HG03159 (cell line): ENCODE results near the gene MDGA2.
"Not testable (repeated sequence)": the region's sequence is repeated elsewhere in the genome, so short reads cannot be mapped to it uniquely, and the experiment has no call there.

Experiments
- ATAC-seq: cut with Tn5 transposase; IDR thresholded peaks from one replicate; pipeline ENCODE4 v1.9.1; 2021; ENCODE audit warnings: mild to moderate bottlenecking, moderate library complexity; ENCODE audit not compliant: unreplicated experiment

The MDGA2 gene

DNA sequence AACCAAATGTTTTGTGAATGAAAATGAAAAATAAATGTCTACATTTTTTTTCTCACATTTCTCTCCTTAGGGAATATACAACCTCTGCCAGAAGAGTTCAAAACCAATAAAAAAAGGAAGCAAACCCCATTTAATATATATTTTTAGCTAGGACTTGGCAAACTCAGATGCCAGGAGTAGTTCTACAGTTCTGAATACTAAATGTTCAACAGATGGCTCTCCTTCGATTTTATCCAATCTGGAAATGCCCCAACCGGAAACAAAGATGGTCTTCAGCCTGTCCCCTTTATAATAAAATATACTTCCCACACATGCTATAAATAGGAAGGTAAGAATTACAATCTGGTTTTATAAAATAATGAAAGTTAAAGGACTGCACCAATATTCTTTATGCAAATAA is 330.4 kb downstream of the MDGA2 start:
- no peak for ATAC-seq

DNA sequence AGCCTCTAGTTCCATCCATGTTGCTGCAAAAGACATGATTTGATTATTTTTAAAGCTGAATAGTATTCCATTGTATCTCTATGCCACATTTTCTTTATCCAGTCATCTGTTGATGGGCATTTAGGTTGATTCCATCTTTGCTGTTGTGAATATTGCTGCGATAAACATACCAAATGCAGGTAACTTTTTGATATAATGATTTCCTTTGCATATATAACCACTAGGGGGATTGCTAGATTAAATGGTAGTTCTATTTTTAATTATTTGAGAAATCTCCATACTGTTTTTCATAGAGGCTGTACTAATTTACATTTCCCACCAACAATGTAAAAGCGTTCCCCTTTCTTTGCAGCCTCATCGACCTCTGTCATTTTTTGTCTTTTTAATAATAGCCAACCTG is 342.5 kb downstream of the MDGA2 start:
- ATAC-seq: no peak

DNA sequence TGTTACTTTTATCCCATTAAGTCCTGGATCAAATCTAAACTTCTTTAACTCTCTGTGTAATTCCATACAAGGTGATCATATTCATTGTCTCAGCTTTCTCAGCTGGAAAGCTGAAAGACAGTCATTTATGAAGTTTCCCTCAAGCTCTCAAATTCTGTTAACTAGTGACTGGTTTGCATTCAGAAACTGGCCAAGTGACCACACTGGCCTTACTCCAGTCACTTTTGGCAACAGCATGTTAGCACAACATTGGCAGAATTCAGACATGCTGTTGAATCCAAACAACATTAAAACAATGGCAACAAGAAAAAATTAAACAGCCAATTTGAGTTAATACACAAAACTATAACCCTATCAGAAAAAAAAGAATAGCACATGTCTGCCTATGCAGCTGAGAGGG is 343.3 kb downstream of the MDGA2 start:
- ATAC-seq: no peak

DNA sequence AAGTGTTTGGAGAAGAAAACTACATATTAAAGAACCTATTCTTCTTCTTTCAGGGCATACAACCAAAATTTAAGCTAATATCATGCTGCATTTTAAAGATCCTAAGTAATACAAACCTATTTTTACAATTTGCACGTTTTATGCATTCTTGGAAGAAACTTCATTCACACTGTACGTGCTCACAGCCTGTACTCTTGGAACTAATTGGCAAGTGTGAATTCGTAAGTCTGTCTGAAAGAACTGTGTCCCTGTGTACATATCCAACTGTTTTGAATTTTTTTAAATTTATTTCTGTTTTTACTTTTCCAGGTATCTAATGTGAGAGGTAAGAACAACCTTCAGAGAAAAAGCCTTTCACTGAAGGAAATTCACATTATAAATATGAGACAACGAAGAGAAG is 347.0 kb downstream of the MDGA2 start:
- no peak for ATAC-seq

DNA sequence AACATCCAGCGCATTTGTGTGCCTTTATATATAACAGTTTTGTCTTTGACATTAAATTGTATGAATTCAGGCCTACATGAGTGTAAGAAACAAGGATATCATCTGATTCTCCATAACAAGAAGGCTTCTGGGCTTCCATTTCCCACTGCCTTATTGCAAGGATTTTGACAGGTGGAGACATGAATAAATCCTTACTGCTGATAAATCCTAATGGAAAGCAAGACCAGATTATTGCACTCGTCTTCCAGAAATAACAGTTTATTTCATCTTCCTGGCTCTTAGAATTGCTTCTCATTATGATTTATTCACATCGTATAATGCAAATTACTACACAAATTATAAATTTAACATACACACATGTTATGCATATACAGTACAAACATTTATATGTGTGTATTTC is 348.1 kb downstream of the MDGA2 start:
- ATAC-seq: no peak

DNA sequence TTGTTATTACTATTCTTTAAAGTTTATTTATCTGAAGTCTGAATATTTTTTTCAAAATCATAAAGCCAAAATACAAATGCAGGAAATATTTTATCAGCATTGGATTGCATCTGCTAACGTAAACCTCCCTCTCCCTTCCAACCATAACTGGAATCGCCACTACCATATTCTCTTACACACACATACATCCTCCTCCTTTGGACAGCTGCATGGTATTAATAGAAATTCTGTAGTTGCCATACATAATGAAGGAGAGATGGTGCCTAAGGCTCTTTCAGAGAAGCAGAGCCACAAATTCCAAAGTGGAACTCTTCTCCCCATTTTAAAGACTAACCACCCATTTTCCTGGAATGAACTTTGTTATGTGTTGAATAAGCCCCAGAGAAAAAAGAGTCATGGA is 352.7 kb downstream of the MDGA2 start:
- no peak for ATAC-seq

DNA sequence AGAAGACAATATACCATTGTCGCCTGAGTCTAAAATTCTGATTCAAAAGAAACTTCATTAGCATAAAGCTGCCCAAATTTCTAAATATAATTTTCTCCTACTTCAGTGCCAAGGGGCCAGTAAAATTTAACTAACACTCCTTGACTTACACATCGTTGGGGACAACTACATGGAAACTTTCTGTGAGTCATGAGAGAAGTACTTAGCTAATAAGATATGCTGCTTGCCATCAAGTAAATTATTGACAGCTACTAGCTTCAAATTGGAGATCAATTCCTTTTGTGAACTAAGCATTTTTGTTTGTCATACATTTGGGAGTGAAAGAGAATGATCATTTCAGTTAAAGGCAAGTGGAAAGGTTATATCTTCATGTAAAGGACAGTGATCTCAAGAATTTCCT is 373.3 kb downstream of the MDGA2 start:
- no peak for ATAC-seq

DNA sequence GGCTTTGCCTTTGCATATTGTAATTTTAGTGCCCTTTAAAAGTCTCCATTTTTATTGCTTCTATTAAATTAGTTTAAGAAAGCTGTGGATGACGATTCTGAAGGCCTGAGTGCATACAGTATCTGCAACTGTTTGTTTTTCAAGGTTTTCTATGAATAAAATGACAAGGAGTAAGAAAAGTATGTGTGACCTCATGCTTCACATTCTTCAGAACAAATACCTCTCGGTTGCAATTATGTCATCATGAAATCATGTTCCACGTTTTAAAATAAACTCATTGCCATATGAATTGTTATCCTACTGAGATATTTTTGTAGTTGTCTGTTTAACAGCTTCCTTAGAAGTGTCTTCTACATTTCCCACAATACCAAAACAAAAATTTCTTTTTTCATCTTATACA is 374.6 kb downstream of the MDGA2 start:
- no peak for ATAC-seq

DNA sequence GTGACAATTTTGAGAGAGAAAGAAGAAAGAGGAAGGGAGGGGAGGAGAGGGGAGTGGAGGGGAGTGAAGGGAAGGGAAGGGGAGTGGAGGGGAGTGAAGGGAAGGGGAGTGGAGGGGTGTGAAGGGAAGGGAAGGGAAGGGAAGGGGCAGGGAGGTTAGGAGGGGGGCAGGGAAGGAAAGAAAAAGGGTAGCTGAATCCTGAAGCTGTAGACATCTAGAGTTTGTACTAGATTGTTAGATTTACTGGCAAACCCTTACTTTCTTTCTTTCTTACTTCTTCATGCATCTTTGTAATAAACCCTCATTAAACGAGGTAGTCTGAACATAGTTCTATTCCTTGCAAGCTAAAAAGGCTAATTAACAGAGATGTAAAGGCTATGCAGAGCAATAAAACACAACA is 378.0 kb downstream of the MDGA2 start:
- ATAC-seq: no peak

DNA sequence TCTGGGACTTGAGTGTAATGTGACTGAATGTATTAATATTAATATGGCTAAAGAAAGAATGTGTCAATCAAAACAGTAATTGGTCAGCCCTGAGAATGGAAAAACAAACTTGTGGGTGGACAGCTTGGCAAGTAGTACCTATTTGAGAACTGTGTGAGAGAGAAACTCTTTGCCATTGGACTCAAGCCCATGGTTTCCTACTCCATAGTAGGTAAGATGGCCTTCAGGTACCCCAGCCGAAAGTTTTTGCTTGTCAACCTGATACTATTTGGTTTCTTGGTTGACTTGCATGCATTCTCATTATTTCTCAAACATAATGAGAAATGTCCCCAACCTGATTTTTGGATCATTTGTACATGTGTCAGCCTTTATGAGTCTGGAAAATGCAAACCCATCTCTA is 391.1 kb downstream of the MDGA2 start:
- ATAC-seq: no peak

DNA sequence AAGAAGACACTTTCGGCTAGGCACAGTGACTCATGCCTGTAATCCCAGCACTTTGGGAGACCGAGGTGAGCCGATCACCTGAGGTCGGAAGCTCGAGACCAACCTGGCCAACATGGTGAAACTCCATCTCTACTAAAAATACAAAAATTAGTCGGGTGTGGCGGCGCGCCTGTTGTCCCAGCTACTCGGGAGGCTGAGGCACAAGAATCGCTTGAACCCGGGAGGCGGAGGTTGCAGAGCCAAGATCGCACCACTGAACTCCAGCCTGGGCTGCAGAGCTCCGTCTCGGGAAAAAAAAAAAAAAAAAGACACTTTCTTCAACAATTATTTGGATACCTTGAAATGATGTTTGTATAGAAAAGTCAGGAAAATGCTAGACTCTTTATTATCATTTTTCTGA is 393.6 kb downstream of the MDGA2 start:
- not testable (repeated sequence) for ATAC-seq

DNA sequence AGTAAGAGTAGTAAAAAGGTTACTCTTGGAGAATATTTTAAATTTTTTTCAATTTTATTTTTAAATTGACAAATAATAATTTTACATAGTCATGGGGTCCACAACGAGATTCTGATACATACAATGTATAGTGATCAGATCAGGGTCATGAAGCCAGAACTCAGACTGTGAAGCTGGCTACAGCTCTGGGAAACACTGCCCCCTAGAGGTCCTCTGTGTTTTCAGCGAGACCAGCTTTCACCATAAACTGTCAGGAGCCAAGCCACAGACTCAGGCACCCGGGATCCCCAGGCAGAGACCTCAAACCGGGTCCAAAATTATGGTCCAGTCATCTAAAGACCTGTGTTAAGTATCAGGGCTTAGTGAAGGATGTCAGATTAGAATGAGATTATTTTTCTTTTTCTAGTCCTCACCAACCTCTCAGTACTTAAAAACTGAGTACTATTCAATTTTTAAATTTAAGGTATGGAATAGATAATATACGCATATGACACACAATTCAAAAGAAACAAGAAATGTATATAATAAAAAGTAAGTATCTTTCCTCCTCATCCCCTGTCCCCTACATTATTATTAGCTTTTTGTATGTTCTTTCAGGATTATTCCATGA is 397.1 kb downstream of the MDGA2 start:
- ATAC-seq: peak; percentile 86

DNA sequence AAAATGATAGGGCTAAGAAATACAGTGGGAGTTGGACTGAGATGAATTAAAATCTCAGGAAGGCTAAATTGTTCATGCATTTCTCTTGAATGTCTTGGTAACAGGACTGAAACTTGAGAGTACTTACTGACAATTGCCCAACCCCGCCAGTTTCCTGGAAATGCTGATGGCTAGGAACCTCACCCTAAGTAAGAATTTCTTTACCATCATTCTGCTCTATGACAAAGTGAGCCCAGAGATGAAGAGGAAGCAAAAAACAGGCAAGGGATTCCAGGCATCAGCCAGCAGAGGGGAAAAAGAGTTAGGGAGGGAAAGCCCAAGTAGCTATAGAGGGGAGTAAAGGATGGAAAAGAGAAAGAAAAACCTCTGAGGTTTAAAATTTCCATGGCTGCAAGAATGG is 397.7 kb downstream of the MDGA2 start:
- no peak for ATAC-seq

DNA sequence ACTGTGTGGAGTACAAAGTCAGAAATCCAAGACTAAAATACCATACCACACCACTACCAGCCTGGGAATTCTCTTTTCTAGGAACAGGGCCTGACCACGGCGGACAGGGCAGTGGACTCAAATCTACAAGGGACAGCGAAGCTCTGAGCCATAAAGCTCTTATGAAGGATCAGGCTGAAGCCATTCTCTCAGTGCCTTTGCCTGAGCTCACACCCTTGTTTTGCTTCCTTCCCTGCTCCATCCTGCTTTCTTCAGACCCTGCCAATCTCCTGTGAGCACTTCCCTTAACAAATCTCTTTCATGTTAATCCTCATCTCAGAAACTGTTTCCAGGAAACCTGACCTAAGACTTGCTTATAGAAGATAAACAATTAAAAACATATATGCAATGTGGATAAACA is 398.5 kb downstream of the MDGA2 start:
- ATAC-seq: no peak

DNA sequence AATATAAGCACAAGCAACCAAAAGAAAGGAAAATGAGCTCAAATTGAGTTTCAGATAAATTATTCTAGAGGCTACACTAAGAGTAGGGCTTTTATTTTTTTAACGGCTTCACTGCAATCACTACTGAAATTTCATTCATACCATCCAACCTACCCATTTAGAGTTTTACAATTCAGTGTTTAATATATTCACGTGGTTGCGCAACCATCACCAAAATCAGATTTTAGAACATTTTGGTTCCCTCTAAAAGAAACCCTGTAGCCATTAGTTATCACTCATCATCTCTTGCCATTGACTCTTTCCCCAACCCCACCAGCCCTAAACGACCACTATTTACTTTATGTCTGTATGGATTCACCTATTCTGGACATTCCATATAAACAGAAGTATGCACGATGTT is 401.5 kb downstream of the MDGA2 start:
- ATAC-seq: no peak

DNA sequence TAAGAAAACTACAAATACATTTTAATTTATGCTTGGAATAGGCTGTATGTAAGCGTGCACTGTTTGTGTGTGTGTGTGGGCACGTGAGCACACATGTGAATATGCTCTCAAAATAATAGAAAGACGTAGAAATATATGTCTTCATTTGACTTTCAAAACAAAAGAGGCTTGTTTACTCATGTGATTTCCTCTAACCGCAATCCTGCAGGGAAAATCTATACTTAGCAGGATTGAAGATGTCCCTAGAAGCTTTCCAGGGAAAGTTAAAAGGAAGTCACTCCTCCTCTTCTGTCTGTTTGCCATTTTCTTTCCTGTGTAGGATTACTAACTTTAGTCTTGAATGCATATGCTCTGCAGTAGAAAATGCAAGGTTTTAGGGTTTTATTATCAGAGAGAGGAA is 404.7 kb downstream of the MDGA2 start:
- ATAC-seq: no peak

DNA sequence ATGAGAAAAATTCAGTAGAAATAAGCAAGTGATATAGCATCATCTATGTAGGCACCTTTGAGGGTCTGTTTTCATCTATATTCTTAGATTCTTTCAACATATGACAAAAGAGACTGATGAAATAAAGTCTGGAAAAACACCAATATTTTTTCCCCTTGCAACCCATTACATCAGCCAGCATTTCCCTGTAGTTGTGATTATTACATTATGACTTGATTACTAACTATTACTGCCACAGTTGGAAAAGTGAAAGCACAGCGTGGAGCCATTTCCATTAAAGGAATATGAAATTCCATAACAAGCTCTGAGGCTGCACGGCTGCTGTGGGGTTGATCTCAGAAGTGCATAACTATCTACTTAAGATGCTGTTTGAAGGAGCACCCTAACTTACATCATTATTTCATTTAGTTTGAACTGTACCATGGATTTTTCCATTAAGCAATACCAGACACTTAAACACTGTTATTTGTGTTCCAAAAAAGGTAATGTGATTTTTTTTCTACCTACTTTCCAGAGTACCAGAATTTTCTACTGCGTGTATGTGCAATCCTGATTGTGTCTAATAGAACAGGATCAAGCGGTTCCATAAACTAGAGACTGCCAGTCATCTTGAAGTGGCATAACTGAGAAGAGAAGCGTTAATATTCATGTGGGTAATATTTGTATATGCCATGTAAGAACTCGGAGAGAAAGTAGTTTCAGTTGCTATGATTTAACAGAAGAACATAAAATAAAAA is 405.5 kb downstream of the MDGA2 start:
- no peak for ATAC-seq

DNA sequence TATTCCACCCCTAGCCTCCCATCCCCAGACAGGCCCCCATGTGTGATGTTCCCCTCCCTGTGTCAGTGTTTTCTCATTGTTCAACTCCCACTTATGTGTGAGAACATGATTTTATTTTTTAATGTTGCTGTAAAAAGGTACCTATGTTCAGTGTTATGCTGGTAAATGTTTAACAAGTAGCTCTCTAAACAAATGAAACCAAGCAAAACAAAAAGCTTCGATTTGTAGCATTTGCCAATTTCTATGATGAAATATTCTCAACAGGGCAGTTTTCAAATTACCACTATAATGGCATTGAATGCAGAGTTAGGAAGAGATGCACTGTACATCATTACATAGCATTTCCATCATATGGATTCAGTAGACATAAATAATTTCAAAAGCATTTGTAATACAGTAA is 410.6 kb downstream of the MDGA2 start:
- no peak for ATAC-seq

DNA sequence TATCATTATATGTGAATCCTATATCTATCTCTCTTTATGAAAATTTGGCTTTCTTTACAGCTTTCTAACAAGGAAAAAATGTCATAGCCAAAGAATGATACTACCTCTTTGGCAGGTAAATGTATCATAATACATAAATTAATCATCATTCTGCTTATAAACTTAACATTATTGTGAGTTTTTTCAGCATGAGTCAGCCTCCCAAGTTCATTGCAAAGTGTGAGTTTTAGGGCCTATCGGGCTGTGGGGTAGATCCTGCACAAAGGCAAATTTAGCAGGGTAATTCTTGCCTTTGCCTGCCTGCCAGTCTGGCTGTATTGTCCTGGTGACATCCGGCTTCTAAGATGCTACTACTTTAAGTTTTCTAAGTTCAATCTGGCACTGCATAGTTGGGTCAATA is 412.6 kb downstream of the MDGA2 start:
- ATAC-seq: no peak

DNA sequence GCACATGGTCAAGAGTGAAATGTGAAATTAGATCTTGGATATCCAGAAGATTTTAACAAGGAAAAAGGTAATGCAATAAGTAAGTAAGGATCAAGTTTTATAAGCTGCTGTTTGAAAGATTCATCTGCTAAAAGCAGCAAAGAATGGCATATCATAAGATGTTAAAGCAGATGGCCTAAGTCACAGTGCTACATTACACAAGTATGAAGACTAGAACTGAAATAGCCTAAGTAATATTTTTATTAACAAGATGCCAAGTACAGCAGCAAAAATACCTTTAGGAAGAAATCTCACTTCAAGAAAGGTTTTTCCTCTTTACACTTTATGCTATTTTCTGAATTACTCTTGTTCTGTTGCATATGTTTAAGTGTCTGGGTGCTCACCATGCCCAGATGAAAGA is 414.1 kb downstream of the MDGA2 start:
- ATAC-seq: no peak

DNA sequence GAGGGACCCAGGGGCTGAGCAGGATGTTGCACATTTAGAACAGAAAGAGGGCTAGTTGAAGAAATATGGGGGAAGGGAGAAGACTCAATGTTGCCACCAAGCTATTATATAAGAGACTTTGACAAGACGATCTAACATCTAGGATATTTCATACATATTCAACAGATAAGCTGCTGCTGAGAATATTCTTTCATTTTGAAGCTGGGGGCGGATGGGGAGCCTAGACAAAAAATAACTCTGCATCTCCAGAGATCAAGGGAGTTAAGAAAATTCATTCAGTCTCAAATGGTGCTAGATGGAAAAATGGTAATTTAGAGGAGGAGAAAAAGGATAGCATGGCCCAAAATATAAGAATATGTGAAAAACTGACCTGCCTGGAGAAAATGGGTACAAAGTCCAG is 415.6 kb downstream of the MDGA2 start:
- no peak for ATAC-seq

DNA sequence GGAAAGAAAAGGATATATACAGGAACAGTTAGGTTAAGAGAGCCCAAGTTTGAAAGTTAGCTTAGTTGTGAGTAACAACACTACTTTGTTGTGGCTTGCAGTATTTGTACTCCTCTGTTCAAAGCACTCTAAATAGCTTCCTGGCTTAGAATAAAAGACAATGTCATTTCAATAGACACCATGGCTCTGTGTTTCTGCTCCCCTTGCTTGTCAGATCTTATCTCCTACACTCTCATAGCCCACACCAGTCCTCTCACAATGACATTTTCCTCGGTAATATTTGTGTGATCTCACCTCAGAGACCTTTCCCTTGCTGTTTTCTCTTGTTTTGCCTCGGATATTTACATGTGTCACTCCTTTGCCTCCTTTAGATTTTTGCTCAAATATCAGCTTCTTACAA is 418.4 kb downstream of the MDGA2 start:
- no peak for ATAC-seq

DNA sequence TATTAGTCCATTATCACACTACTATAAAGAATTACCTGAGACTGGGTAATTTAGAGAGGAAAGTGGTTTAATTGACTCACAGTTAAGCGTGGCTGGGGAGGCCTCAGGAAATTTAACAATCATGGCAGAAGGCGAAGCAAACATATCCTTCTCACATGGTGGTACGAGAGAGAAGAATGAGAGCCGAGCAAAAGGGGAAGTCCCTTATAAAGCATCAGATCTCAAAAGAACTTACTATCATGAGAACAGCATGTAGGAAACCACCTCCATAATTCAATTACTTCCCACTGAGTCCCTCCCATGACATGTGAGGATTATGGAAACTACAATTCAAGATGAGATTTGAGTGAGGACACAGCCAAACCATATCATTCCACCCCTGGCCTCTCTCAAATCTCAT is 422.6 kb downstream of the MDGA2 start:
- ATAC-seq: no peak
